NOMO-1 (cell line): ENCODE results near the gene NXPH3.

Experiments used
- DNase-seq, 2 experiments: peaks; one replicate each; lab custom pipeline; 2025; ENCODE audit not compliant: unreplicated experiment in 2 of 2; lab: John Stamatoyannopoulos, UW

Gene NXPH3

DNA sequence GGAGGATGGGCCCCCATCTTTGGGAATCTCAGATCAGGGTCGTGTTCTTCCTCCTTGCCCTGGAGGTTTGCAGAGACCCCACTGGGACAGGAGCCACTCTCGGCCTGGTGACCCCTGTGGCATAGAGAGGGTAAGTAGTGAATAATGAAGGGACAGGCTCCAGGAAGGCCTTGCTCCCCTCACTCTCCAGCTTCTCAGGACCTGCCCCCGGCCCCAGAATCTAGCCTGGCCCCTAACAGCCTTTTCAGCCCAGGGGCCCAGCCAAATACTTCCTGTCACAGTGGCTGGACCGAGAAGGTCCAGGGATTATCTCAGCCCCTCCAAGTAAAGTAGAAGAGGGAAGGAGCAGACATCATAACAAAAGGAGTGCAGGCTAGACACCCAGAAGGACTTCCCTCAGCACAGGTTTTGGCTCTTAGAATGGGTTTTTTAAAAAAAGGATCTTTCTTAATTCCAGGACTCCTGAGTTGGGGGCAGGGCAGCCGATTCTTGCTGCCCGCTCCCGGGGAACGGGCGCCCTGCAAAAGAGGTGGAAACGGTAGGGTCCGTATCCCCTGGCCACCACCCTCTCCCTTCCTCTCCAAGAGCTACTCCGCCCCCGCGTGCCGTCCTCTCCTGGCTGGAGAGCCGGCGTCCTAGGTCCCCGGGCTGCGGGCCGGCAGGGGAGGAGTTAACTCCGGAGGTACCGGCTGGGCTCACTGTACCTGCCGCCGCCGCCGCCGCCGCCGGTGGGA, 559 bp upstream of the NXPH3 start:
- no peak for DNase-seq

GRCh38 chr17:49576088-49576916, 631 bp downstream of the NXPH3 start:
- DNase-seq: no peak

- no peak for DNase-seq
Observed at GRCh38 chr17:49576917-49577649, 1.4 kb downstream of the NXPH3 start.

- no peak for DNase-seq
Observed at GRCh38 chr17:49577650-49577934, 1.9 kb downstream of the NXPH3 start.

DNA sequence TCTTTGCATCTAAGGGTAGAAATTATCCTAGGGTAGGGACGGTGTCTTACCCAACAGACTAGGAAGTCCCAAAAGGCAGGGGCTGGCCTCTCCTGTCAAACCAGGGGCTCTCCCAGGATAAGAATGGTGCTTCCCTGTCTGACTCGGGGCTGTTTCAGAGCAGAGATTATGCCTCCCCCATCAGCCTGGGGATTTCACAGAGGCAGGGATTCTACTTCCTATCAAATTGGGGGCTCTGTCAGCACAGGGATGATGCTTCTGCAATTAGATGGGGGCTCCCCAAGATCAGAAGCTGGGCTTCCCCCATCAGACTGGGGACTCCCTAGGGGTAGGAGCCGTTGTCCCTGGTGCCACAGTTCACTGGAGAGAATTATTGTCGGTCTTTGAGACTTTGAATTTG, 2.3 kb downstream of the NXPH3 start:
- DNase-seq: no peak

DNA sequence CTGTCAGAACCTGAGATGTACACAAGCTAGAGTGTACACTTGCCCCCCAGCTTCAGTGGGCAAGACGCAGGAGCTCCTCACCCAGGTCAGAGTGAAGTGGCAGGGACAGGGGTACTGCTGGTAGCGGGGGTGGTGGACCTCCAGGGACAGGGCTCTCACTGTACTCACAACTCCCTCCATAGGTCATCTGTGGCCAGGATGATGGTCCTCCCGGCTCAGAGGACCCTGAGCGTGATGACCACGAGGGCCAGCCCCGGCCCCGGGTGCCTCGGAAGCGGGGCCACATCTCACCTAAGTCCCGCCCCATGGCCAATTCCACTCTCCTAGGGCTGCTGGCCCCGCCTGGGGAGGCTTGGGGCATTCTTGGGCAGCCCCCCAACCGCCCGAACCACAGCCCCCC, 2.7 kb downstream of the NXPH3 start:
- DNase-seq: no peak

DNA sequence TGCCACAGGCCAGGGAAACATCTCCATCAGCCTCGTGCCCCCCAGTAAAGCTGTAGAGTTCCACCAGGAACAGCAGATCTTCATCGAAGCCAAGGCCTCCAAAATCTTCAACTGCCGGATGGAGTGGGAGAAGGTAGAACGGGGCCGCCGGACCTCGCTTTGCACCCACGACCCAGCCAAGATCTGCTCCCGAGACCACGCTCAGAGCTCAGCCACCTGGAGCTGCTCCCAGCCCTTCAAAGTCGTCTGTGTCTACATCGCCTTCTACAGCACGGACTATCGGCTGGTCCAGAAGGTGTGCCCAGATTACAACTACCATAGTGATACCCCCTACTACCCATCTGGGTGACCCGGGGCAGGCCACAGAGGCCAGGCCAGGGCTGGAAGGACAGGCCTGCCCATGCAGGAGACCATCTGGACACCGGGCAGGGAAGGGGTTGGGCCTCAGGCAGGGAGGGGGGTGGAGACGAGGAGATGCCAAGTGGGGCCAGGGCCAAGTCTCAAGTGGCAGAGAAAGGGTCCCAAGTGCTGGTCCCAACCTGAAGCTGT, 3.4 kb downstream of the NXPH3 start:
- no peak for DNase-seq

GRCh38 chr17:49579522-49579921, 3.9 kb downstream of the NXPH3 start:
- no peak for DNase-seq

- no peak for DNase-seq
Observed at GRCh38 chr17:49580055-49580721, 4.5 kb downstream of the NXPH3 start.

- DNase-seq: no peak
Observed at GRCh38 chr17:49580981-49581647, 5.4 kb downstream of the NXPH3 start.

DNA sequence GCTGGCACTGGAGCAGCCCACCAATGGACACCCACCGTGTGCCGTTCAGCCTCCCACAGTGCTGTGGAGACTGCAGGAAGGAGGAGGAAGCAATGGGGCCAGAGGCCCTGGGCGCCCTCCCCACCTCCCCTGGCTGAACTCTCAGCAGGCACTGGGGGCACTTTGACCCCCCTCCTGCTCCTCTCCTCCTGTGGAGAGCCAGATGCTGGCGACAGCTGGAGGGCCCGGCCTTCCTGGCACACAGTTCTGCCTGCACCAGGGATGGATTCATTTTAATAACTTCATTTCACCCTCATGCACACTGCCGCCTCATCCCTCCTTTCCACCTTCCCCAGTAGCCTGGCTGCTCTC, 6.0 kb downstream of the NXPH3 start:
- DNase-seq: no peak

- DNase-seq: no peak
Observed at GRCh38 chr17:49582055-49582722, 6.5 kb downstream of the NXPH3 start.

DNA sequence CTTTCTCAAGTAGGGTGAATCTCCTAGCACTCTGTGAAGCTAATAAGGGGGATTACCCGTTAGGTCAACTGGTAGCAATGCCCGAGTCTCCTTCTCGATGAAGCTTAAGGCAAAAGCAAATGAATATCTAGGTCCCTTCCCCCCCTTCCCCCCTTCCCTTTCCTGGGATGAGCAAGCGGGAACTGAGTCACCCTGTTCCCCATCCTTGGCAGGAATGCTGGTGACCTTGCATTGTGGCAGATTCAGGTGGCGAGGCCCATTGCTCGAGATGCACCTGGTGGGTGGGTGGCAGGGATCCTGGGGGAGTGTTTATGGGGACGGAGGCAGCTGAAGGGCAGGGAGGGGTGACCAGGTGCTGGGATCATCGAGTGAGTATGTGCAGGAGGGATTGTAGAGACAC, 7.1 kb downstream of the NXPH3 start:
- DNase-seq: no peak

- DNase-seq: no peak
Observed at GRCh38 chr17:49583226-49583625, 7.6 kb downstream of the NXPH3 start.

DNA sequence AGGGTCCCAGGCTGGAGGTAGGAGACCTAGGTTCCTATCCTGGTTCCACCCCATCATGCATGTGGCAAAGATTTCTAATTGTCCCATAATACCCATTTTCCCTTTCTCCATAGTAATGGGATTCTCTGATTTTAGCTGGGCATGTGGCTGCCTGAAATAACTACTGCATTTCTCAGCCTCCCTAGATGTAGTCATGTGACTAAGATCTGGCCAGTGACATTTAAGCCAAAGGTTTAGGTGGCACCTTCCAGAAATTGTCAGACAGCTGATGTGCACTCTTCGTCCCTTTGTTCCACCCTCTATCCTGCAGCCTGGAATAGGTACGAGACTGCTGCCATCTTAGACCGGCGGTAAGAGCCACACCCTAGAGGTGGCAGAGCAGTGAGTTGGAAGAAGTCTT, 8.2 kb downstream of the NXPH3 start:
- DNase-seq: no peak

- no peak for DNase-seq
Observed at GRCh38 chr17:49585422-49586027, 9.9 kb downstream of the NXPH3 start.

- DNase-seq: no peak
Observed at GRCh38 chr17:49587366-49588073, 11.8 kb downstream of the NXPH3 start.

GRCh38 chr17:49588312-49588711, 12.6 kb downstream of the NXPH3 start:
- no peak for DNase-seq
